Astrocyte (in vitro differentiated cells and primary cell): ENCODE results near the gene SETD2. TPM values are rescaled to one million over a fixed set of nuclear protein-coding genes. Genes with fewer than 3 reads are reported as not detected.

Experiments used
- DNase-seq: peaks from one replicate; pipeline ENCODE4 v3.0.0-alpha.2; 2010; ENCODE audit warnings: low read depth
- FAIRE-seq: peaks from 2 replicates; lab custom pipeline; 2011; peaks lifted over from hg19 to GRCh38; lab: Jason Lieb, UNC
- H2AFZ ChIP-seq: 2 replicates; pipeline ENCODE4 v1.6.0; 2012; ENCODE audit warnings: low read depth, low read length, inconsistent platforms
- H3K27ac ChIP-seq: 2 replicates; pipeline ENCODE4 v1.5.1; 2011; ENCODE audit warnings: low read depth, low read length, inconsistent platforms
- H3K27me3 ChIP-seq: 2 replicates; pipeline ENCODE4 v1.6.0; 2011; ENCODE audit warnings: low read length, inconsistent platforms; ENCODE audit not compliant: insufficient read depth
- H3K36me3 ChIP-seq: 2 replicates; pipeline ENCODE4 v1.5.1; 2011; ENCODE audit warnings: low read length, inconsistent platforms; ENCODE audit not compliant: insufficient read depth
- H3K4me1 ChIP-seq: 2 replicates; pipeline ENCODE4 v1.5.1; 2011; ENCODE audit warnings: low read length, inconsistent platforms; ENCODE audit not compliant: insufficient read depth
- H3K4me2 ChIP-seq: 2 replicates; pipeline ENCODE4 v1.6.0; 2012; ENCODE audit warnings: low read length, inconsistent platforms
- H3K4me3 ChIP-seq: 2 replicates; pipeline ENCODE4 v1.5.1; 2011; ENCODE audit warnings: low read depth, mild to moderate bottlenecking, low read length, inconsistent platforms; ENCODE audit not compliant: insufficient read depth
- H3K79me2 ChIP-seq: 2 replicates; pipeline ENCODE4 v1.6.0; 2012; ENCODE audit warnings: mild to moderate bottlenecking, low read length, inconsistent platforms; ENCODE audit not compliant: insufficient read depth
- H3K9ac ChIP-seq: 2 replicates; pipeline ENCODE4 v1.6.0; 2012; ENCODE audit warnings: mild to moderate bottlenecking, low read length, inconsistent platforms
- H3K9me3 ChIP-seq: 2 replicates; pipeline ENCODE4 v1.5.1; 2012; ENCODE audit warnings: low read depth, mild to moderate bottlenecking, low read length, inconsistent platforms; ENCODE audit not compliant: insufficient read depth
- H4K20me1 ChIP-seq: 2 replicates; pipeline ENCODE4 v1.6.0; 2012; ENCODE audit warnings: low read length, inconsistent platforms; ENCODE audit not compliant: insufficient read depth
- H3K27ac Mint-ChIP-seq: one replicate; pipeline ENCODE4 v1.8.0; 2021; ENCODE audit warnings: mild to moderate bottlenecking, mixed read lengths; ENCODE audit not compliant: unreplicated experiment
- H3K27me3 Mint-ChIP-seq: one replicate; pipeline ENCODE4 v1.8.0; 2021; ENCODE audit warnings: low read depth, mixed read lengths; ENCODE audit not compliant: unreplicated experiment
- H3K36me3 Mint-ChIP-seq: one replicate; pipeline ENCODE4 v1.8.0; 2021; ENCODE audit warnings: low read depth, mixed read lengths; ENCODE audit not compliant: unreplicated experiment
- H3K4me1 Mint-ChIP-seq: one replicate; pipeline ENCODE4 v1.8.0; 2021; ENCODE audit warnings: low read depth, mixed read lengths; ENCODE audit not compliant: unreplicated experiment
- H3K4me3 Mint-ChIP-seq: one replicate; pipeline ENCODE4 v1.8.0; 2021; ENCODE audit warnings: mild to moderate bottlenecking, moderate library complexity, mixed read lengths; ENCODE audit not compliant: unreplicated experiment
- H3K9me3 Mint-ChIP-seq: one replicate; pipeline ENCODE4 v1.8.0; 2021; ENCODE audit warnings: mild to moderate bottlenecking, mixed read lengths; ENCODE audit not compliant: unreplicated experiment
- CTCF ChIP-seq: IDR thresholded peaks from 2 replicates; pipeline ENCODE4 v1.5.1; 2011; ENCODE audit warnings: low read depth, mild to moderate bottlenecking, inconsistent platforms, low read length, moderate library complexity; ENCODE audit not compliant: insufficient read depth
- EZH2 ChIP-seq: IDR thresholded peaks from 2 replicates; pipeline ENCODE4 v1.6.1; 2012; ENCODE audit warnings: mild to moderate bottlenecking, low read length, inconsistent platforms; ENCODE audit not compliant: insufficient read depth
- total RNA-seq: library from RNA; stranded (reverse); gene quantifications from 2 replicates; pipeline ENCODE4 v1.2.1, GENCODE V29; 2021

SETD2 gene
- total RNA-seq, 1 donor from 2014 or later, result 46.5 TPM

DNA sequence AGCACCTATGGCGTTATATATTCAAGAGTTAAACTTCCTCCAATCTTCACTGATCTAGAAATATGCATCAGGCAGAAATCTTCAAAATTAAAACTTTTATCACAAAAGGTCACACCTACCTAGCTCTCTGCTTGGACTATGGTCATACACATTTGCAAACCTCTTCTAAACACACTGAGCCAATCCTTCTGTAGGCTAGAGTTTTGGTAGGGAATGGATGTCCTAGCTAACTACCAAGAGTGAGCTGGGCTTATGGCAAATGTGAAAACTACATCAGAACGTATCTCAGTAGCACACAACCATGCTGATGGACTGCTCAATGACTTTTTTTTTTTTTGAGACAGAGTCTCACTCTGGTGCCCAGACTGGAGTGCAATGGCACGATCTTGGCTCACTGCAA lies 29.6 kb downstream of the SETD2 start:
- no peak overlapping the region for H2AFZ ChIP-seq
- no peak overlapping the region for H3K27ac ChIP-seq
- Mint-ChIP-seq H3K36me3 (no peaks in the 10 kb centered on the region), H3K4me3 (no peak overlapping the region), H3K4me1 (peaks cover 14% of the 10 kb centered on the region), H3K27me3 (no peaks in the 10 kb centered on the region), H3K27ac (no peak overlapping the region), H3K9me3 (no peaks in the 10 kb centered on the region)
- FAIRE-seq (no peak), DNase-seq (no peak)
- H3K4me2 ChIP-seq, result no peak overlapping the region
- no peaks in the 10 kb centered on the region for H3K36me3 ChIP-seq
- no peak overlapping the region for H3K4me3 ChIP-seq
- H3K79me2 ChIP-seq, result peaks cover 98% of the 10 kb centered on the region
- H3K4me1 ChIP-seq, result no peaks in the 10 kb centered on the region
- no peak overlapping the region for H3K9ac ChIP-seq
- TF ChIP-seq EZH2 (no peak), CTCF (no peak)
- peaks cover 81% of the 10 kb centered on the region for H4K20me1 ChIP-seq
- no peaks in the 10 kb centered on the region for H3K27me3 ChIP-seq
- no peaks in the 10 kb centered on the region for H3K9me3 ChIP-seq

GRCh38 chr3:47133641-47134040 lies 30.3 kb downstream of the SETD2 start:
- FAIRE-seq (no peak), DNase-seq (no peak)
- TF ChIP-seq CTCF (no peak), EZH2 (no peak)
- Mint-ChIP-seq H3K9me3 (no peaks in the 10 kb centered on the region), H3K4me3 (no peak overlapping the region), H3K27me3 (no peaks in the 10 kb centered on the region), H3K27ac (no peak overlapping the region), H3K4me1 (peaks cover 14% of the 10 kb centered on the region), H3K36me3 (no peaks in the 10 kb centered on the region)
- no peak overlapping the region for H2AFZ ChIP-seq
- no peak overlapping the region for H3K9ac ChIP-seq
- H3K4me2 ChIP-seq, result no peak overlapping the region
- no peak overlapping the region for H3K4me3 ChIP-seq
- H3K27me3 ChIP-seq, result no peaks in the 10 kb centered on the region
- no peaks in the 10 kb centered on the region for H3K4me1 ChIP-seq
- H3K36me3 ChIP-seq, result no peaks in the 10 kb centered on the region
- H3K79me2 ChIP-seq, result peaks cover 98% of the 10 kb centered on the region
- H3K27ac ChIP-seq, result no peak overlapping the region
- H3K9me3 ChIP-seq, result no peaks in the 10 kb centered on the region
- peaks cover 81% of the 10 kb centered on the region for H4K20me1 ChIP-seq

- Histone ChIP-seq H3K27me3 (no peaks in the 10 kb centered on the region), H3K4me1 (no peaks in the 10 kb centered on the region), H3K79me2 (peaks cover 98% of the 10 kb centered on the region), H2AFZ (no peak overlapping the region), H3K9ac (no peak overlapping the region), H3K4me3 (no peak overlapping the region), H3K9me3 (no peaks in the 10 kb centered on the region), H3K4me2 (no peak overlapping the region), H3K27ac (no peak overlapping the region), H4K20me1 (peaks cover 79% of the 10 kb centered on the region), H3K36me3 (no peaks in the 10 kb centered on the region)
- no peak overlapping the region for H3K4me3 Mint-ChIP-seq
- DNase-seq (no peak), FAIRE-seq (no peak)
- peaks cover 2% of the 10 kb centered on the region for H3K36me3 Mint-ChIP-seq
- H3K27ac Mint-ChIP-seq, result peak overlapping the region; percentile 16
- H3K4me1 Mint-ChIP-seq, result peaks cover 13% of the 10 kb centered on the region
- TF ChIP-seq EZH2, result no peak
- TF ChIP-seq CTCF, result no peak
- no peaks in the 10 kb centered on the region for H3K9me3 Mint-ChIP-seq
- H3K27me3 Mint-ChIP-seq, result no peaks in the 10 kb centered on the region
Observed at GRCh38 chr3:47130557-47130956, 33.4 kb downstream of the SETD2 start.
